Stomach (tissue), 4 donors: ENCODE data around the gene FSCN2.

Experiments
- CTCF ChIP-seq, 7 experiments: fragments of 450-650 bp in 4 of 7; fragments of 200-600 bp in 3 of 7; sonication (generic) in 3 of 7; IDR thresholded peaks; one replicate each; pipeline ENCODE4 v1.5.1; 2016 to 2019; ENCODE audit warnings: antibody characterized with exemption in 7 of 7, control low read depth in 2 of 7, mild to moderate bottlenecking in 1 of 7
- EP300 ChIP-seq: sonication (generic); formaldehyde crosslinking; IDR thresholded peaks from one replicate; pipeline ENCODE4 v1.6.1; 2017; ENCODE audit warnings: antibody characterized with exemption
- POLR2AphosphoS5 ChIP-seq, 3 donors: sonication (generic); formaldehyde crosslinking; IDR thresholded peaks; one replicate each; pipeline ENCODE4 v1.6.1; 2016; ENCODE audit warnings: antibody characterized with exemption in 3 of 3

- TF ChIP-seq CTCF (IDR thresholded peaks at IDR 0.05) (no peak), EP300 (no peak), POLR2AphosphoS5 (IDR thresholded peaks at IDR 0.05) (no peak)
These were observed 28.1 kb upstream of the FSCN2 start for GRCh38 chr17:81500047-81500446.
